ENCODE measurements around the gene SNAPIN. TPM values are rescaled to one million over a fixed set of nuclear protein-coding genes. Genes with fewer than 3 reads are reported as not detected.

The SNAPIN gene
- total RNA-seq, 1 experiment from 2014 or later, result 46.8 TPM

- CTCF ChIA-PET, result interaction anchor here (0.6 to 3.3 kb wide), 23 partner anchors 12 to 148 kb away, joined by 3 to 99 read pairs (median 5); partner anchors contain the start of genes S100A14, S100A16 and SLC27A3
- H3K9me3 Mint-ChIP-seq (ENCODE audit: low read depth, unreplicated experiment), result no peaks in the 10 kb centered on the region
- H3K27ac Mint-ChIP-seq (ENCODE audit: unreplicated experiment), result peak within 1 kb of the TSS; percentile 81
- peaks cover 51% of the 10 kb centered on the region for H3K36me3 Mint-ChIP-seq (ENCODE audit: insufficient read depth, unreplicated experiment)
- TSS peak; percentile 38 for BruUV-seq (replicated peaks)
- TF ChIP-seq CTCF (IDR thresholded peaks at IDR 0.05; ENCODE audit: unreplicated experiment), result peak; percentile 90
- peak; percentile 93 for DNase-seq
- H3K4me3 Mint-ChIP-seq (ENCODE audit: low read depth, unreplicated experiment), result peak within 1 kb of the TSS; percentile 82
- intact Hi-C loops (cut with micrococcal nuclease; ENCODE audit: unreplicated experiment), result loop anchor here (1.0 kb wide), 1 partner anchor 55 kb away; no protein-coding TSS in a partner anchor
- no peaks in the 10 kb centered on the region for H3K27me3 Mint-ChIP-seq (ENCODE audit: unreplicated experiment)
- H3K4me1 Mint-ChIP-seq (ENCODE audit: low read depth, unreplicated experiment), result peaks cover 39% of the 10 kb centered on the region
Observed at GRCh38 chr1:153626904-153627714, 31.4 kb upstream of the SNAPIN start, which contains the start of gene S100A13. TSS of gene S100A13 (minus strand) at chr1:153627505. CDS start at chr1:153626472, 1,033 bp downstream.

GRCh38 chr1:153627715-153628626, 30.5 kb upstream of the SNAPIN start, which contains the start of gene S100A1:
TSS of gene S100A1 (plus strand) at chr1:153628434. CDS start at chr1:153630522, 2,088 bp downstream.
- H3K36me3 Mint-ChIP-seq (ENCODE audit: insufficient read depth, unreplicated experiment), result peaks cover 54% of the 10 kb centered on the region
- BruUV-seq (replicated peaks), result no TSS peak
- H3K27me3 Mint-ChIP-seq (ENCODE audit: unreplicated experiment), result no peaks in the 10 kb centered on the region
- CTCF ChIA-PET, result interaction anchor here (0.6 to 3.3 kb wide), 22 partner anchors 13 to 205 kb away, joined by 3 to 99 read pairs (median 5); partner anchors contain the start of genes S100A14, S100A16 and SLC27A3
- peaks cover 47% of the 10 kb centered on the region for H3K4me1 Mint-ChIP-seq (ENCODE audit: low read depth, unreplicated experiment)
- no peak for DNase-seq
- H3K27ac Mint-ChIP-seq (ENCODE audit: unreplicated experiment), result peak within 1 kb of the TSS; percentile 81
- H3K9me3 Mint-ChIP-seq (ENCODE audit: low read depth, unreplicated experiment), result no peaks in the 10 kb centered on the region
- H3K4me3 Mint-ChIP-seq (ENCODE audit: low read depth, unreplicated experiment), result peak within 1 kb of the TSS; percentile 82
- TF ChIP-seq CTCF (IDR thresholded peaks at IDR 0.05; ENCODE audit: unreplicated experiment), result no peak
- intact Hi-C loops (cut with micrococcal nuclease; ENCODE audit: unreplicated experiment), result loop anchor here (1.0 kb wide), 1 partner anchor 56 kb away; no protein-coding TSS in a partner anchor

- H3K27me3 Mint-ChIP-seq (ENCODE audit: unreplicated experiment), result no peaks in the 10 kb centered on the region
- no peak for TF ChIP-seq CTCF (IDR thresholded peaks at IDR 0.05; ENCODE audit: unreplicated experiment)
- DNase-seq, result no peak
- H3K27ac Mint-ChIP-seq (ENCODE audit: unreplicated experiment), result no peak overlapping the region
- no TSS peak for BruUV-seq (replicated peaks)
- CTCF ChIA-PET, result interaction anchor here (1.8 to 3.3 kb wide), 2 partner anchors 14 to 15 kb away, joined by 8 to 99 read pairs; partner anchors contain the start of genes S100A14 and S100A16
- no peak overlapping the region for H3K4me3 Mint-ChIP-seq (ENCODE audit: low read depth, unreplicated experiment)
- peaks cover 55% of the 10 kb centered on the region for H3K36me3 Mint-ChIP-seq (ENCODE audit: insufficient read depth, unreplicated experiment)
- intact Hi-C loops (cut with micrococcal nuclease; ENCODE audit: unreplicated experiment), result no loop called here
- peaks cover 49% of the 10 kb centered on the region for H3K4me1 Mint-ChIP-seq (ENCODE audit: low read depth, unreplicated experiment)
- no peaks in the 10 kb centered on the region for H3K9me3 Mint-ChIP-seq (ENCODE audit: low read depth, unreplicated experiment)
Observed at GRCh38 chr1:153628638-153629342, 29.7 kb upstream of the SNAPIN start.
